Bronchial epithelial cell (primary cell): Measurements from ENCODE around the gene EDDM13. TPM values are rescaled to one million over a fixed set of nuclear protein-coding genes. Genes with fewer than 3 reads are reported as not detected.
"Not testable (repeated sequence)": the region's sequence is repeated elsewhere in the genome, so short reads cannot be mapped to it uniquely, and the experiment has no call there.

Experiments used
- DNase-seq: peaks from one replicate; pipeline ENCODE4 v3.0.0-alpha.2; 2010; ENCODE audit warnings: low read depth
- FAIRE-seq: peaks from 2 replicates; lab custom pipeline; 2011; peaks lifted over from hg19 to GRCh38; lab: Jason Lieb, UNC
- H3K27me3 ChIP-seq: 2 replicates; pipeline ENCODE4 v1.5.1; 2011; ENCODE audit warnings: low read length; ENCODE audit not compliant: control insufficient read depth, insufficient read depth
- H3K36me3 ChIP-seq: 2 replicates; pipeline ENCODE4 v1.5.1; 2011; ENCODE audit warnings: low read length; ENCODE audit not compliant: control insufficient read depth, insufficient read depth
- H3K4me3 ChIP-seq: 2 replicates; pipeline ENCODE4 v1.5.1; 2011; ENCODE audit warnings: mild to moderate bottlenecking, low read depth, low read length, control low read depth
- CTCF ChIP-seq: IDR thresholded peaks from 2 replicates; pipeline ENCODE4 v1.5.1; 2011; ENCODE audit warnings: mild to moderate bottlenecking, moderate library complexity, low read length, control low read depth, inconsistent platforms; ENCODE audit not compliant: insufficient read depth, severe bottlenecking
- total RNA-seq: library from RNA; depleted of rRNA; stranded (reverse); fragments of >200 nt; gene quantifications from 2 replicates; pipeline ENCODE4 v1.2.1, GENCODE V29; 2014

The EDDM13 gene
- not detected in 2 replicates for total RNA-seq

DNA sequence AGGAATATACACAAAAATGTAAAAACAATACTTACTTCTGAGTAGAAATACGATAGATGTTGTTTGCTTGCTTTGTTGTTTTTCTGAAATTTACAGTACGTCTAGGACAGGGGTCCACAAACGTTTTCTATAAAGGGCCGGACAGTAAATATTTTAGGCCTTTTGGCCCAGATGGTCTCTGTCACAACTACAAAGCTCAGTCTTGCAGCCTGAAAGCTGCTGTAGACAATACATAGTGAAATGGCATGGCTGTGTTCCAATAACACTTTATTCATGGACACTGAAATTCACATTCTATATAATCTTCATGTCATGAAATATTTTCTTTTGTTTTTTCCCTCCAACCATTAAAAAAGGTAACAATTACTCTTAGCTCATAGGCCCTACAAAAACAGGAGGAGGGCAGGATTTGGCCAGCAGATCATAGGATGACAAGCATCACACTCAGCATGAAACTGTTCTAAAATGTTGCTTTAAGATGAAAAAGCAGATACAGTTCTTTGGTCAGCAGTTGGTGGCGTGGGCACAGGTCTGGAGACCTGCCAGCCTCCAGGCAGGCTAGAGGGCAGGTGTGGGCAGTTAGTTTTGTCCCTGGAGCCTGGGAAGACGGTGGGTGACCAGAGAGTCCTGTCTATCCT is at the start of gene EDDM13:
TSS of gene EDDM13 (plus strand) at position 588 of the 638 bp plus-strand sequence. CDS start 87 bp downstream, outside the sequence.
- TF ChIP-seq CTCF = no peak
- no peaks in the 10 kb centered on the region for H3K27me3 ChIP-seq
- FAIRE-seq = no peak
- H3K36me3 ChIP-seq = no peaks in the 10 kb centered on the region
- DNase-seq = no peak
- H3K4me3 ChIP-seq = no peak within 1 kb of the TSS

DNA sequence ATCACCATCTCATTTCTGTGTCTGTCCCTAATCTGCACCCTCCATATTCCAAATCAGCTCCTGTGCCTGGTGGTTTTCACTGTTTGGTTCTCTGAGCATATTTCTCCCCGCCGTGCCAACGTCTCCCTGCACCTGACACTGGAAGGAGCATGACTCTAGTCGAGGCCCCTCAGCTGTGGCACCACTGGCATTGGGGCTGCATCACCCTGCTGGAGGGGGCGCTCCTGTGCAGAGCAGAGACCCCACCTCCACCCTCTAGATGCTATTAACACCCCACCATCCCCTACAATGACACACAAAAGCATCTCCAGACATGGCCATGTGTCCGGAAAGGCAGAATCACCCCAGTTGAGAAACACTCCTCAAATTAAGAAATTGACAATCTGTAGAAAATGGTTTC is 49.6 kb upstream of the EDDM13 start:
- Histone ChIP-seq H3K4me3 (no peak overlapping the region), H3K36me3 (no peaks in the 10 kb centered on the region), H3K27me3 (no peaks in the 10 kb centered on the region)
- no peak for TF ChIP-seq CTCF
- no peak for DNase-seq
- FAIRE-seq = no peak

- DNase-seq (no peak), FAIRE-seq (no peak)
- H3K36me3 ChIP-seq = no peaks in the 10 kb centered on the region
- H3K27me3 ChIP-seq = no peaks in the 10 kb centered on the region
- TF ChIP-seq CTCF = no peak
- H3K4me3 ChIP-seq = no peak overlapping the region
Measured at GRCh38 chr19:56223481-56223880, 49.1 kb upstream of the EDDM13 start.

- Histone ChIP-seq H3K36me3 (no peaks in the 10 kb centered on the region), H3K4me3 (no peak overlapping the region), H3K27me3 (no peaks in the 10 kb centered on the region)
- DNase-seq (peak; percentile 3), FAIRE-seq (no peak)
- no peak for TF ChIP-seq CTCF
Measured at GRCh38 chr19:56245121-56245740, 27.3 kb upstream of the EDDM13 start.

DNA sequence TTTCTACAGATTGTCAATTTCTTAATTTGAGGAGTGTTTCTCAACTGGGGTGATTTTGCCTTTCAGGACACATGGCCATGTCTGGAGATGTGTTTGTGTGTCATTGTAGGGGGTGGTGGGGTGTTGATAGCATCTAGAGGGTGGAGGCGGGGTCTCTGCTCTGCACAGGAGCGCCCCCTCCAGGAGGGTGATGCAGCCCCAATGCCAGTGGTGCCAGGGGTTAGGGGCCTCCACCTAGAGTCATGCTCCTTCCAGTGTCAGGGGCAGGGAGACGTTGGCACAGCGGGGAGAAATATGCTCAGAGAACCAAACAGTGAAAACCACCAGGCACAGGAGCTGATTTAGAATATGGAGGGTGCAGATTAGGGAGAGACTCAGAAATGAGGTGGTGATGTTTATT is 26.8 kb upstream of the EDDM13 start:
- not testable (repeated sequence) for H3K4me3 ChIP-seq, FAIRE-seq, DNase-seq, H3K27me3 ChIP-seq, H3K36me3 ChIP-seq

DNA sequence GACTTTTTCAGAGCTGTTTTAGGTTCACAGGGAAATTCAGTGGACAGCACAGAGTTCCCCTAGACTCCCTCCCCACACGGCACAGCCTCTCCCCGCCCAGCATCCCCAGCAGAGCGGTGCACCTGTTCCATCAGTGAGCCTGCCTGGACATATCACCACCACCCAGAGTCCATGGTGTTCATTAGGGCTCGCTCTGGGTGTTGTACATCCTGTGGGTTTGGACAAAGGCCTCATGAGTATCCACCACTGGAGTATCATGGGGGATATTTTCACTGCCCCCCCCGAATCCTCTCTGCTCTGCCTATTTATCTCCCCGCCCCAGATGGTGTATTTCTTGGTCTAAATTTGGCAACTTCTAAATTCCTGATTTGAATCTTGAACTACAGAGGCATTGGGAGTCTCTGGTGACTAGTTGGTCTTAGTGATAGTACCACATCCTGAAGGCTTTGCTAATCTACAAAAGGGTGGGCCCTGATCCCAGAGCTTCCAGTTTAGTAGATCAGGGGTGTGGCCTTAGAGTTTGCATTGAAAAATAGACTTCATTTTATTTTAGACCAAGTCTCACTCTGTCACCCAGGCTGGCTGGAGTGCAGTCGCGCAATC is 23.7 kb upstream of the EDDM13 start:
- not testable (repeated sequence) for DNase-seq, FAIRE-seq, H3K4me3 ChIP-seq, H3K36me3 ChIP-seq, H3K27me3 ChIP-seq
